RCC 7860 (cell line): ENCODE measurements around the gene ZNF28.
"Not testable (repeated sequence)": the region's sequence is repeated elsewhere in the genome, so short reads cannot be mapped to it uniquely, and the experiment has no call there.

Experiments
- DNase-seq: peaks from one replicate; pipeline ENCODE4 v3.0.0-alpha.2; 2015; ENCODE audit warnings: low spot score
- FAIRE-seq: peaks from 2 replicates; lab custom pipeline; 2012; peaks lifted over from hg19 to GRCh38; lab: Jason Lieb, UNC

The ZNF28 gene

GRCh38 chr19:52782864-52783263, 38.6 kb downstream of the ZNF28 start:
- not testable (repeated sequence) for FAIRE-seq

GRCh38 chr19:52778811-52779210, 42.6 kb downstream of the ZNF28 start:
- no peak for DNase-seq
- no peak for FAIRE-seq

More at GRCh38 chr19:52782864-52783263, 38.6 kb downstream of the ZNF28 start:
- DNase-seq: not testable (repeated sequence)

GRCh38 chr19:52756447-52756846, 65.0 kb downstream of the ZNF28 start:
- not testable (repeated sequence) for FAIRE-seq, DNase-seq

GRCh38 chr19:52749780-52750179, 71.7 kb downstream of the ZNF28 start:
- FAIRE-seq: no peak

GRCh38 chr19:52748336-52748950, 73.0 kb downstream of the ZNF28 start:
- no peak for FAIRE-seq
- DNase-seq: peak; percentile 20

More at GRCh38 chr19:52749780-52750179, 71.7 kb downstream of the ZNF28 start:
- DNase-seq: no peak
